Measurements from ENCODE around the gene PSRC1.

Gene PSRC1

DNA sequence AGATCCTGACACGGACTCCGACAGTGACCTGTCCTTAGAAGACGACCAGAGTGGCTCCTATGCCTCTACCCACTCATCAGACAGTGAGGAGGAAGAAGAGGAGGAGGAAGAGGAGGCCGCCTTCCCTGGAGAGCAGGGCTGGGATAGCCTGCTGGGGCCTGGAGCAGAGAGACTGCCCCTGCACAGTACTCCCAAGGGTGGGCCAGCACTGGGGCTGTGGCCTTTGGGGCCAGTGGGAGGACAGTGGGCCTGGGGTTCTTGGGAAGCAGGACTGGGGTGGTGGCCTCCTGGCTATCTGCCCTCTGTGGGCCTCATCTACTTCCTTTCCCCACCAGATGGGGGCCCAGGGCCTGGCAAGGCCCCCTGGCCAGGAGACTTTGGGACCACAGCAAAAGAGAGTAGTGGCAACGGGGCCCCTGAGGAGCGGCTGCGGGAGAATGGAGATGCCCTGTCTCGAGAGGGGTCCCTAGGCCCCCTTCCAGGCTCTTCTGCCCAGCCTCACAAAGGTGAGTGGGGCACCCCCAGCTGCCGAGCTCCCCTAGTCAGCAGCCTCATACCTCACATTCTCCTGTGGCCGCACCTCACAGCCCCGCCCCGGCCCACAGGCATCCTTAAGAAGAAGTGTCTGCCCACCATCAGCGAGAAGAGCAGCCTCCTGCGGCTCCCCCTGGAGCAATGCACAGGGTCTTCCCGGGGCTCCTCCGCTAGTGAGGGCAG lies 10.0 kb downstream of the PSRC1 start:
- TF ChIP-seq, protein P1, sequence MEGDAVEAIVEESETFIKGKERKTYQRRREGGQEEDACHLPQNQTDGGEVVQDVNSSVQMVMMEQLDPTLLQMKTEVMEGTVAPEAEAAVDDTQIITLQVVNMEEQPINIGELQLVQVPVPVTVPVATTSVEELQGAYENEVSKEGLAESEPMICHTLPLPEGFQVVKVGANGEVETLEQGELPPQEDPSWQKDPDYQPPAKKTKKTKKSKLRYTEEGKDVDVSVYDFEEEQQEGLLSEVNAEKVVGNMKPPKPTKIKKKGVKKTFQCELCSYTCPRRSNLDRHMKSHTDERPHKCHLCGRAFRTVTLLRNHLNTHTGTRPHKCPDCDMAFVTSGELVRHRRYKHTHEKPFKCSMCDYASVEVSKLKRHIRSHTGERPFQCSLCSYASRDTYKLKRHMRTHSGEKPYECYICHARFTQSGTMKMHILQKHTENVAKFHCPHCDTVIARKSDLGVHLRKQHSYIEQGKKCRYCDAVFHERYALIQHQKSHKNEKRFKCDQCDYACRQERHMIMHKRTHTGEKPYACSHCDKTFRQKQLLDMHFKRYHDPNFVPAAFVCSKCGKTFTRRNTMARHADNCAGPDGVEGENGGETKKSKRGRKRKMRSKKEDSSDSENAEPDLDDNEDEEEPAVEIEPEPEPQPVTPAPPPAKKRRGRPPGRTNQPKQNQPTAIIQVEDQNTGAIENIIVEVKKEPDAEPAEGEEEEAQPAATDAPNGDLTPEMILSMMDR (conservative IDR thresholded peaks at IDR 0.05; ENCODE audit: control insufficient read depth, insufficient read depth, low read depth, low read length), result no peak
- H3K4me3 ChIP-seq (ENCODE audit: control insufficient read depth, low read depth, low read length), result no peak overlapping the region
- DNase-seq (ENCODE audit: low read depth), result no peak

DNA sequence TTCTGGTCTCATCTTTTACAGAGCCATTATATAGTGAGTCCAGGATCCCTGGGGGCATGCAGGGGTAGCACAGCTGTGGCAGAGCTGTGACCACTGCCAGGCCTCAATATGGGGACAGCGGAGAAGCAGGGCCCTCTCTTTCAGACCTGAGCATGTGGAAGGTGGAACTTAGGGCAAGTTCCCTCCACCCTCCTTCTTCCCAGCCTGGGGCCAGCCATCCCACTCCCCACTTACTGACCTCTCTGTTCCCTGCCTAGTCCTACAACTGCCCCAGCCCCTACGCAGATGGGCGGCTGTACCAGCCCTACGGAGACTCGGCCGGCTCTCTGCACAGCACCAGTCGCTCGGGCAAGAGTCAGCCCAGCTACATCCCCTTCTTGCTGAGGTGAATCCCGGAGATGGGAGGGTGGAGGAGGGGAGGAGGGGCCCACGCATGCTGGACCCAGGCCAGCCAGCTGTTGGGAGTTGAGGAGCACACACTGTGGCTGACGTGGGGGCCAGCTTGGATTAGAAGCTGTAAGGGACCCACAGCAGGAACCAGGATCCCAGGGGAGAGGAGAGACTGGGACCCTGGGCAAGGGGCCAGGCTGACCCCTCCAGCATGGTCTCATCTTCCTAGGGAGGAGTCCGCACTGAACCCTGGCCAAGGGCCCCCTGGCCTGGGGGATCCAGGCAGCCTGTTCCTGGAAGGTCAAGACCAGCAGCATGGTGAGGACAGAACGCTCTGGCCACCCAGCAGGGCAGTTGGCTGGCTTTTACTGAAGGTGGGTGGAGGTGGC lies 10.7 kb downstream of the PSRC1 start:
- no peak for DNase-seq (ENCODE audit: low read depth)
- TF ChIP-seq, protein P1 (conservative IDR thresholded peaks at IDR 0.05; ENCODE audit: control insufficient read depth, insufficient read depth, low read depth, low read length), result no peak
- no peak overlapping the region for H3K4me3 ChIP-seq (ENCODE audit: control insufficient read depth, low read depth, low read length)

DNA sequence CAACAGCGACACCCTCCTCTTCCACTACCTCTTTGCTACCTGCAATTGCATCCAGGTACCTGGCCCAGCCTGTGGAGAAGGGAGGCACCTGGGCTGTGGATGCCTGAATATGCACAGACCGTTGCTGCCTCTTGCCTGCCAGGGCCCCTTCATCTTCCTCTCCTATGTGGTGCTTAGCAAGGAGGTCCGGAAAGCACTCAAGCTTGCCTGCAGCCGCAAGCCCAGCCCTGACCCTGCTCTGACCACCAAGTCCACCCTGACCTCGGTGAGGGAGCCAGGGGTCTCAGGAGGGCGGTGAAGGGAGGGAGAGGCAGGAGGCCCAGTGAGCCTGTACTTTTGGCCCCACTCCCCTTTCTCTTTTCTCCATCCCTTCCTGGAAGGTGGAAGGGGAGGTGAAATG lies 11.5 kb downstream of the PSRC1 start:
- TF ChIP-seq, protein P1 (conservative IDR thresholded peaks at IDR 0.05; ENCODE audit: control insufficient read depth, insufficient read depth, low read depth, low read length), result no peak
- H3K4me3 ChIP-seq (ENCODE audit: control insufficient read depth, low read depth, low read length), result no peak overlapping the region
- DNase-seq (ENCODE audit: low read depth), result no peak

DNA sequence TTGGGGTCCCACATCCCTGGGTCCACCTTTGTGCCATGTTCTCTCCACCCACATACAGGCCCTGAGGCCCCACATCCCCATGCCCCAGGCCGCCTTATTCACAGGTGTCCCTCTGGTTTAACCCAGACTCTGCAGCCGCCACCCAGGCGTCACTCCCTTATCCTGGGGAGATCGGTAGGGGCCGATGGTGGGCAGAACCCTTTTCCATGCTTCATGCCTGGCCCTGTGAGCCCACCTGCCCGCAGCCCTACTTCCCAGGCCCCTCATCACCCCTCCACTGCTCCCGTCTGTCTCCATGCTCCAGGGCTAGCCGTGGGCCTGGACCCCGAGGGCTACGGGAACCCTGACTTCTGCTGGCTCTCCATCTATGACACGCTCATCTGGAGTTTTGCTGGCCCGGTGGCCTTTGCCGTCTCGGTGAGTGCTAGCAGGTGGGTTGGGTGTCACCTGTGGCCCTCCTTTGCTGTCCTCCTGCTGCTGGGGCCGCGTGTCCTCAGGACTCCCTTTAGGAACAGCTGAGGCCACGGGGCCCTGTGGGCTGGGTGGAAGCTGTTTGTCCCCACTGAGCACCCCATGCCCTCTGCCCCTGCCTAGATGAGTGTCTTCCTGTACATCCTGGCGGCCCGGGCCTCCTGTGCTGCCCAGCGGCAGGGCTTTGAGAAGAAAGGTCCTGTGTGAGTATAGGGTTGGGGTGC lies 12.2 kb downstream of the PSRC1 start:
- DNase-seq (ENCODE audit: low read depth), result no peak
- TF ChIP-seq, protein P1 (conservative IDR thresholded peaks at IDR 0.05; ENCODE audit: control insufficient read depth, insufficient read depth, low read depth, low read length), result no peak
- H3K4me3 ChIP-seq (ENCODE audit: control insufficient read depth, low read depth, low read length), result no peak overlapping the region

DNA sequence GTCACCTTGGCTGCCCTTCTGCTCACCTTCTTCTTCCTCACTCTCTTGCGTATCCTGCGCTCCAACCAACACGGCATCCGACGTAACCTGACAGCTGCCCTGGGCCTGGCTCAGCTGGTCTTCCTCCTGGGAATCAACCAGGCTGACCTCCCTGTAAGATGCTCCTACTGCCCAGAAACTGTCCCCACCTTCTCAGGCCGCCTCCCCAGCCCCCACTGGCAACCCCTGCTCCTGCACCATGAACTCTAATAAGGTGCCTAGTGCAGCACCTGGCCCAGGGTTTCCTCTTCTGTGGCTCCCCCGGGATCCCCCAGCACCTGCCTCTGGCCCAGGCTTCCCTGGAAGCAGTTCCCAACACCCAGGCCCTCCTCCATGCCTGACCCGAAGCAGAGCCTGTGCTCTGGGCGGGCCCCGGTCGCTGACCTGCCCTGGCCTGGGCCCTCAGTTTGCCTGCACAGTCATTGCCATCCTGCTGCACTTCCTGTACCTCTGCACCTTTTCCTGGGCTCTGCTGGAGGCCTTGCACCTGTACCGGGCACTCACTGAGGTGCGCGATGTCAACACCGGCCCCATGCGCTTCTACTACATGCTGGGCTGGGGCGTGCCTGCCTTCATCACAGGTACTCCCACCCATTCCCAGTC lies 12.8 kb downstream of the PSRC1 start:
- no peak overlapping the region for H3K4me3 ChIP-seq (ENCODE audit: control insufficient read depth, low read depth, low read length)
- no peak for DNase-seq (ENCODE audit: low read depth)

More for the DNA sequence above, 12.8 kb downstream of the PSRC1 start:
- TF ChIP-seq, protein P1 (conservative IDR thresholded peaks at IDR 0.05; ENCODE audit: control insufficient read depth, insufficient read depth, low read depth, low read length), result no peak

Data from fibroblast of mammary gland (primary cell).